D721Med (cell line): ENCODE measurements around the gene ZNF469.

Experiments
- DNase-seq: peaks from one replicate; pipeline ENCODE4 v3.0.0; 2011; ENCODE audit warnings: low spot score; ENCODE audit not compliant: insufficient read length
- FAIRE-seq: peaks from 2 replicates; lab custom pipeline; 2011; peaks lifted over from hg19 to GRCh38; lab: Jason Lieb, UNC
- TF ChIP-seq, protein P1 (sequence below): IDR thresholded peaks from 2 replicates; pipeline ENCODE4 v1.5.1; 2012; ENCODE audit warnings: mild to moderate bottlenecking, control low read depth; ENCODE audit not compliant: insufficient read depth; ENCODE audit errors: missing control alignments

ZNF469 gene

DNA sequence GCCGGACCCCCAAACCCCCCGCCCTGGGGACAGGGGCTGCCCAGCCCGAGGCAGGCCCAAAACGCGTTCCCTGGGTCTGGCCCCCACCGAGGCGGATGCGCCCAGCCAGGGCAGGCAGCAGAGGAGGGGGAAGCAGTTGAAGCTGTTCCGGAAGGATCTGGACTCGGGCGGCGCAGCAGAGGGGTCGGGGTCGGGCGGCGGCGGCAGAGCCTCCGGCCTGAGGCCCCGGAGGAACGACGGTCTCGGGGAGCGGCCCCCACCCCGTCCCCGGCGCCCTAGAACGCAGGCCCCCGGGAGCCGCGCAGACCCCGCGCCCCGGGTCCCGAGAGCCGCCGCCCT lies 47.4 kb downstream of the ZNF469 start:
- FAIRE-seq (no peak), DNase-seq (no peak)
- TF ChIP-seq, protein P1, sequence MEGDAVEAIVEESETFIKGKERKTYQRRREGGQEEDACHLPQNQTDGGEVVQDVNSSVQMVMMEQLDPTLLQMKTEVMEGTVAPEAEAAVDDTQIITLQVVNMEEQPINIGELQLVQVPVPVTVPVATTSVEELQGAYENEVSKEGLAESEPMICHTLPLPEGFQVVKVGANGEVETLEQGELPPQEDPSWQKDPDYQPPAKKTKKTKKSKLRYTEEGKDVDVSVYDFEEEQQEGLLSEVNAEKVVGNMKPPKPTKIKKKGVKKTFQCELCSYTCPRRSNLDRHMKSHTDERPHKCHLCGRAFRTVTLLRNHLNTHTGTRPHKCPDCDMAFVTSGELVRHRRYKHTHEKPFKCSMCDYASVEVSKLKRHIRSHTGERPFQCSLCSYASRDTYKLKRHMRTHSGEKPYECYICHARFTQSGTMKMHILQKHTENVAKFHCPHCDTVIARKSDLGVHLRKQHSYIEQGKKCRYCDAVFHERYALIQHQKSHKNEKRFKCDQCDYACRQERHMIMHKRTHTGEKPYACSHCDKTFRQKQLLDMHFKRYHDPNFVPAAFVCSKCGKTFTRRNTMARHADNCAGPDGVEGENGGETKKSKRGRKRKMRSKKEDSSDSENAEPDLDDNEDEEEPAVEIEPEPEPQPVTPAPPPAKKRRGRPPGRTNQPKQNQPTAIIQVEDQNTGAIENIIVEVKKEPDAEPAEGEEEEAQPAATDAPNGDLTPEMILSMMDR: no peak

DNA sequence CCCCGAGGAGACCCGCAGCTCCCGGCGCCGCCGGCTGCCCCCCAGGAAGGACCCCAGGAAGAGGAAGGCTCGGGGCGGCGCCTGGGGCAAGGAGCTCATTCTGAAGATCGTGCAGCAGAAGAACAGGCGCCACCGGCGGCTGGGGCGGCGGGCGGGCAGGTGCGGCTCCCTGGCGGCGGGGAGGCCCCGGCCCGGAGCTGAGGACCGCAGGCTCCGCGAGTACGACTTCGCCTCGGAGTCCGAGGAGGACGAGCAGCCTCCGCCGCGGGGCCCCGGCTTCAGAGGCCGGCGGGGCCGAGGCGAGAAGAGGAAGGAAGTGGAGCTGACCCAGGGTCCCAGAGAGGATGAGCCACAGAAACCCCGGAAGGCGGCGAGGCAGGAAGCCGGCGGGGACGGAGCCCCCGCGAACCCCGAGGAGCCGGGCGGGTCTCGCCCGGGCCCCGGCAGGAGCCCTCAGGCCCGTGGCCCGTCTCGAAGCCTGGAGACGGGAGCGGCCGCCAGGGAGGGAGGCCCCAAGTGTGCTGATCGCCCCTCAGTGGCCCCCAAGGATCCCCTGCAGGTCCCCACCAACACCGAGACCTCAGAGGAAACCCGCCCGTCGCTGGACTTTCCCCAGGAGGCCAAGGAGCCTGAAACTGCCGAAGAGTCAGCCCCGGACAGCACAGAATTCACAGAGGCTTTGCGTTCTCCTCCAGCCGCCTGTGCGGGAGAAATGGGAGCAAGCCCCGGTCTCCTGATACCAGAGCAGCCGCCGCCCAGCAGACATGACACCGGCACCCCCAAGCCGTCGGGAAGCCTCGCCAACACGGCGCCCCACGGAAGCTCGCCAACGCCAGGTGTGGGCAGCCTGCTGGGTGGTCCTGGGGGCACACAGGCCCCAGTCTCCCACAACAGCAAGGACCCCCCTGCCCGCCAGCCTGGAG lies 48.0 kb downstream of the ZNF469 start:
- no peak for FAIRE-seq
- TF ChIP-seq, protein P1: no peak
- no peak for DNase-seq

- no peak for FAIRE-seq
- DNase-seq: no peak
- TF ChIP-seq, protein P1: no peak
Measured at GRCh38 chr16:88431651-88432050, 48.9 kb downstream of the ZNF469 start.

GRCh38 chr16:88432174-88432573 lies 49.4 kb downstream of the ZNF469 start:
- DNase-seq (no peak), FAIRE-seq (no peak)
- TF ChIP-seq, protein P1: no peak
